GM12892 (cell line): ENCODE measurements around the gene SGTB.

ENCODE experiments used
- POLR2A ChIP-seq: IDR thresholded peaks from 2 replicates; pipeline ENCODE4 v1.6.1; 2011; ENCODE audit warnings: low read depth, low read length, control low read depth
- POLR2AphosphoS5 ChIP-seq: IDR thresholded peaks from 2 replicates; pipeline ENCODE4 v1.6.1; 2011; ENCODE audit warnings: low read depth, low read length, control low read depth
- TAF1 ChIP-seq: IDR thresholded peaks from 2 replicates; pipeline ENCODE4 v1.6.1; 2011; ENCODE audit warnings: low read depth, mild to moderate bottlenecking, control low read depth, low read length, borderline replicate concordance

DNA sequence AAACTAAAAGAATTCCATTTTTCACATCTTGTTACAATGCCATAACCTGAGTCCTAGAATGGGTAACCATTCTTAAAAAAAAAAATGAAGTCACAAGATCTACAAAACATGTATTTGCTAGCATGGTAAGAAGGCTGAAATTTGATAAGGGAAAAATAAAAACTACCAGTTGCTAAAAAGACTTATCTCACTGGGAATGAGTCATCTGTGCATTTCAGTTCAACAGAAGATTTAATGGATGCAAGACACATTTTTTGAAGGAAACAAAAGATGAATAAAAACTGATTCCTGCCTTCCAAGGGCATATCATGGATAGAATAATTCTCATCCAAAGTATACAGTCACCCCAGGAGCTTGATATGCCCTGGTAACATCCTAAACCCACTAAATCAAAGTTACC, 47.2 kb downstream of the SGTB start:
- TF ChIP-seq POLR2AphosphoS5 (no peak), POLR2A (no peak), TAF1 (no peak)
